Duodenal mucosa (tissue), 2 donors: ENCODE data around the gene CEACAM5.
"Not testable (repeated sequence)": the region's sequence is repeated elsewhere in the genome, so short reads cannot be mapped to it uniquely, and the experiment has no call there.

Experiments
- H3K27ac ChIP-seq: one replicate; pipeline ENCODE4 v1.7.0; 2013; ENCODE audit warnings: low read depth, low read length
- H3K27me3 ChIP-seq, 2 donors: one replicate each; pipeline ENCODE4 v1.7.0; 2013; ENCODE audit warnings: low read length in 2 of 2, control low read depth in 1 of 2; ENCODE audit not compliant: insufficient read depth in 2 of 2, control insufficient read depth in 1 of 2
- H3K36me3 ChIP-seq, 2 donors: one replicate each; pipeline ENCODE4 v1.7.0; 2013; ENCODE audit warnings: low read length in 2 of 2, control low read depth in 1 of 2; ENCODE audit not compliant: insufficient read depth in 2 of 2, control insufficient read depth in 1 of 2
- H3K4me1 ChIP-seq, 2 donors: one replicate each; pipeline ENCODE4 v1.7.0; 2013; ENCODE audit warnings: low read length in 2 of 2, control low read depth in 1 of 2; ENCODE audit not compliant: insufficient read depth in 2 of 2, control insufficient read depth in 1 of 2
- H3K4me3 ChIP-seq, 2 donors: one replicate each; pipeline ENCODE4 v1.7.0; 2013; ENCODE audit warnings: low read length in 2 of 2, low read depth in 1 of 2
- H3K9ac ChIP-seq, 2 donors: one replicate each; pipeline ENCODE4 v1.7.0; 2013; ENCODE audit warnings: low read length in 2 of 2, low read depth in 1 of 2
- H3K9me3 ChIP-seq, 2 donors: one replicate each; pipeline ENCODE4 v1.7.0; 2013; ENCODE audit warnings: low read length in 2 of 2, control low read depth in 1 of 2; ENCODE audit not compliant: control insufficient read depth in 1 of 2

The CEACAM5 gene

DNA sequence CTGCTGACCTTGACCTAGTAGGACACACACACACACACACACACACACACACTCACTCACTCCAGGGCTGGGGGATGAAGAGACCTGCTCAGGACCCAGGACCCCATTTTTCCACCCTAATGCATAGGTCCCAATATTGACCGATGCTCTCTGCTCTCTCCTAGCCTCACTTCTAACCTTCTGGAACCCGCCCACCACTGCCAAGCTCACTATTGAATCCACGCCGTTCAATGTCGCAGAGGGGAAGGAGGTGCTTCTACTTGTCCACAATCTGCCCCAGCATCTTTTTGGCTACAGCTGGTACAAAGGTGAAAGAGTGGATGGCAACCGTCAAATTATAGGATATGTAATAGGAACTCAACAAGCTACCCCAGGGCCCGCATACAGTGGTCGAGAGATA is 1.1 kb downstream of the CEACAM5 start:
- not testable (repeated sequence) for H3K9ac ChIP-seq, H3K4me3 ChIP-seq, H3K9me3 ChIP-seq, H3K36me3 ChIP-seq, H3K4me1 ChIP-seq, H3K27ac ChIP-seq, H3K27me3 ChIP-seq

GRCh38 chr19:41709951-41710645 is 1.7 kb downstream of the CEACAM5 start:
- Histone ChIP-seq H3K27me3 (peaks cover 0 to 5% of the 10 kb centered on the region in 2 donors), H3K4me3 (no peak overlapping the region), H3K4me1 (no peaks in the 10 kb centered on the region), H3K36me3 (no peaks in the 10 kb centered on the region), H3K9ac (no peak overlapping the region), H3K27ac (no peak overlapping the region), H3K9me3 (no peaks in the 10 kb centered on the region)

DNA sequence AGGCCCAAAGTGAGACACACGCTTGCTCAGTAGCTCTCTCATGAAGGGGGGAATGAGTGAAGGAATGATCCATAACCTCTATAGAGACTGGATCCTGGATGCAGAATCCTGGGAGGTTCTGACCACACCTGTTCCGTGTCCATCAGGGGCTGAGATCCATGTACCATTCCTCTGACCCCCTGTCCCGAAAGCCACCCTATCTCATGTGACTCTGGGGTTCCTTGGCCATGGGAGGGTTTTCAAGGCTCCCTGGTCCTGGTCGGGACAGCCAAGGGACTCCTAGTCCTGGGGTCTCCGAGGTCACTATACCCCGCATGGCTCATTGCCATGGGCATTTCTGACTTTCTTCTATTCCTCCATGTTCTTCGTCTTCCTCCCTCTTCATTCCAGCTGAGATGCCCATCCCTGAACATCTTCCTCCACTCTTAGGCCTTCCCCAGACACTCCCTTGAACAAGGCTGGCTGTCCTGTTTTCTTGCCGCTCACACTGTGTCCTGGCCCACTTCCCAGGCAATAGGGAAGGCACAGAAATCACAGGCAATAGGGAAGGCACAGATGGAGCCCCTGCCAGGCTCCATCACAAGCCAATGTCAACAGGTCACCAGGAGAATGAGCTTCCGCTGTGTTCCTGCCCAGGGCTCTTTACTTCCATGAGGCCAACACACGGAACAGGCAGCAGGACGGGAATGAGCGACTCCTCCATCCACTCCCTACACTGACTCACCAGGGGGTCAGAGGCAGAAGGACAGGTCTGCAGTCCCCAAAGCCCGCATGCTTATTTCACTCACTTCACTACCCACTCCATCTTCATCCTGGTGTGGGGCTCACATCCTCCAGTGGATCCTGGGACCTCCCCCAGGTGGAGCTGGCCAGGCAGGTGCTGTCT is 3.2 kb downstream of the CEACAM5 start:
- H3K27me3 ChIP-seq: no peaks in the 10 kb centered on the region

DNA sequence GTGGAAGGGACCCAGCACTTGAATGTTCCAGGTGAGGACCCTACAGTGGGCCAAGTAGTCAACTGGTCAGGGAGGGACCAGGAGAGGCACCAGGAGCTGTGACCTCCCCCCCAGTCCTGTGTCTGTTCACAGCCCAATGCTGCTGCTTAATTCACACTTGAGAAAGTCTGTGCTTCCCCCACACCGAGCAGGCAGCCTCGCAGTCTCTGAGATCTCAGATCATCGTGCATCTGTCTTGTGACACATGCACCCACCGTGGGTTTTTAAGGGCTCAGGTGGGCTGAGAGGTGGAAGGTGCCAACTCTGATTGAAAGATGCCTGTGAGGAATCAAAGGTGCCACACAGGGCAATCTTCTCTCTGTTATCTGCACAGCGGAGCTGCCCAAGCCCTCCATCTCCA is 6.2 kb downstream of the CEACAM5 start:
- Histone ChIP-seq H3K27me3 (no peaks in the 10 kb centered on the region), H3K27ac (no peak overlapping the region), H3K9ac (no peak overlapping the region), H3K4me1 (no peaks in the 10 kb centered on the region), H3K4me3 (no peak overlapping the region), H3K36me3 (no peaks in the 10 kb centered on the region), H3K9me3 (no peaks in the 10 kb centered on the region)

More for the DNA sequence above, 3.2 kb downstream of the CEACAM5 start:
- no peaks in the 10 kb centered on the region for H3K9me3 ChIP-seq
- no peak overlapping the region for H3K4me3 ChIP-seq
- H3K9ac ChIP-seq: no peak overlapping the region
- no peaks in the 10 kb centered on the region for H3K4me1 ChIP-seq
- H3K27ac ChIP-seq: no peak overlapping the region
- H3K36me3 ChIP-seq: no peaks in the 10 kb centered on the region

GRCh38 chr19:41718761-41719160 is 10.3 kb downstream of the CEACAM5 start:
- no peaks in the 10 kb centered on the region for H3K4me1 ChIP-seq
- no peaks in the 10 kb centered on the region for H3K27me3 ChIP-seq
- no peaks in the 10 kb centered on the region for H3K9me3 ChIP-seq
- H3K4me3 ChIP-seq: no peak overlapping the region
- H3K9ac ChIP-seq: no peak overlapping the region
- no peak overlapping the region for H3K27ac ChIP-seq
- H3K36me3 ChIP-seq: no peaks in the 10 kb centered on the region

DNA sequence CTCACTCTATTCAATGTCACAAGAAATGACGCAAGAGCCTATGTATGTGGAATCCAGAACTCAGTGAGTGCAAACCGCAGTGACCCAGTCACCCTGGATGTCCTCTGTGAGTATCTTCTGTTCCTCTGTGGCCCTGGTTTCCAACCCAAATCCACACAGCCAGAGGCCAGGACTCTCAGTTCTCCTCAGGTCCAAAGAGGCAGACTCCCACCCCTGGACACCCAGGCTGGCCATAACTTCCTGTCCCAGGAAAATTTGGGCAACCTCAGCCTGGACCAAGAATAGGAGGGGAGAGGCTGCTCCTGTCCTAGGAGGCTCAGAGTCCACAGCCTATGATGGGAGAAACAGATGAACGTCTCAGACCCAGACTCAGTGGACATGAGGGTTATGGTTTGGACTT is 11.7 kb downstream of the CEACAM5 start:
- no peaks in the 10 kb centered on the region for H3K27me3 ChIP-seq

DNA sequence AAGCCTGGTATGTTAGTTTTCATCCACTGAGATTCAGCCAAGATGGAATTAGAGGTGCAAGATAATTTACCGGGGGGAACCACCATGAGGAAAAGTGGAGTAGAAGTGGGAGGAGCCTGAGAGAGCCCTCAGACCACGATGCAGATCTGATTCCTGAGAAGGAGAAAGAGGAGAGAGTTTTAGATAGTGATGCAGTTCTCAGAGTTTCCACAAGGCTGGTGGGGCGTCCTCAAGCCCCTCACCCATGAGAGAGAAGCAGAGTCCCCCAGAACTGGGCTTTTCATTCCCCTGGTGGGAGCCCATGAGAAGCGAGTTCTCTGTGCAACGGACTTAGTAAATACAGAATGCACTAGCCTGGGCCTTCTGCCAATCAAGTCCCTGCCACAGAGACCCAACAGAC is 18.1 kb downstream of the CEACAM5 start:
- H3K4me3 ChIP-seq: no peak overlapping the region
- H3K36me3 ChIP-seq: no peaks in the 10 kb centered on the region
- H3K4me1 ChIP-seq: no peaks in the 10 kb centered on the region
- H3K9ac ChIP-seq: no peak overlapping the region
- no peaks in the 10 kb centered on the region for H3K27me3 ChIP-seq
- no peak overlapping the region for H3K27ac ChIP-seq
- no peaks in the 10 kb centered on the region for H3K9me3 ChIP-seq

More for the DNA sequence above, 11.7 kb downstream of the CEACAM5 start:
- H3K4me3 ChIP-seq: no peak overlapping the region
- no peaks in the 10 kb centered on the region for H3K36me3 ChIP-seq
- H3K9ac ChIP-seq: no peak overlapping the region
- H3K27ac ChIP-seq: no peak overlapping the region
- H3K9me3 ChIP-seq: no peaks in the 10 kb centered on the region
- H3K4me1 ChIP-seq: no peaks in the 10 kb centered on the region

DNA sequence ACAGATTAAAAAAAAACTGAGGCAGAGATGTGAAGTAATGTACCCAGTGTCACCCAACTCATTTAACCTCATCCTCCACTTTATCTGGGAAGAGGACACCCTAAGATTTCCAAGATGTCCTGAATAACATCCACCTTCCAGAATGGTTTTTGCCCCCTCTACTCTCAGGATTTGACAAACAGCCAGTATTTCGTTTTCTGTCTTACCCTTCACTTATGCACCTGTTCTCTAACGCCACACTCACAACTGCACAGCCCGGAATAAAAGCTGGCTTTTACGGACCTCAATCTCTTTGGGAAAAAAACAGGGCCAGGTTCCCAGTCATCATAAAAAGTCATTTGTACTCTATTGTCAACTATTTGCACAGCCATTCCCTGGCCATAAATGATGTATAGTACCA is 25.7 kb downstream of the CEACAM5 start:
- H3K27me3 ChIP-seq: no peaks in the 10 kb centered on the region
- H3K36me3 ChIP-seq: no peaks in the 10 kb centered on the region
- peak overlapping the region in 1 of 2 donors; percentile 35 for H3K9ac ChIP-seq
- peaks cover 0 to 27% of the 10 kb centered on the region in 2 donors for H3K4me1 ChIP-seq
- H3K27ac ChIP-seq: peak overlapping the region; percentile 77
- no peaks in the 10 kb centered on the region for H3K9me3 ChIP-seq
- no peak overlapping the region for H3K4me3 ChIP-seq

DNA sequence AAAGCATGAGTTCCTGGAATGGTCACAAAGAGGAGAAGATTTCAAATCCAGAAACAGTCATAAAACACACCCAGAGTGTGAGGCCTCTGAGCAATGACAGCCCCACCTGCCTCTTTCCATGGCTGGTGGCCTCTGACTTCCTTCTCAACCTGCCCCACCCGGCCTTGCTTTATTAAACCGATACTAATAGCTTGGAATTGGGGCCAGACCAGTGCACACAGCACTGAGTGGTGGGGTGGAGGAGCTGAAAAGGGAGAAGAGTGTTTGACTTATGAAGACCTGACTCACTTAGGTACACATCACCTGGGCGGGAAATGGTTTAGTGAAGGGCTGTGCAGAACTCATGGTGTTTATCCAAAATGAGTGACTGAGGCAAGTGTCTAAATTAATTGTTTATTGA is 26.2 kb downstream of the CEACAM5 start:
- H3K9ac ChIP-seq: peak overlapping the region in 1 of 2 donors; percentile 65
- H3K4me3 ChIP-seq: peak overlapping the region in 1 of 2 donors; percentile 0
- H3K9me3 ChIP-seq: no peaks in the 10 kb centered on the region
- no peaks in the 10 kb centered on the region for H3K36me3 ChIP-seq
- H3K27ac ChIP-seq: peak overlapping the region; percentile 86
- no peaks in the 10 kb centered on the region for H3K27me3 ChIP-seq
- H3K4me1 ChIP-seq: peaks cover 0 to 27% of the 10 kb centered on the region in 2 donors

GRCh38 chr19:41735071-41735600 is 26.7 kb downstream of the CEACAM5 start:
- Histone ChIP-seq H3K9ac (peak overlapping the region in 1 of 2 donors; percentile 65), H3K4me1 (peaks cover 0 to 27% of the 10 kb centered on the region in 2 donors), H3K36me3 (no peaks in the 10 kb centered on the region), H3K4me3 (peak overlapping the region in 1 of 2 donors; percentile 0), H3K9me3 (no peaks in the 10 kb centered on the region), H3K27ac (peak overlapping the region; percentile 86), H3K27me3 (no peaks in the 10 kb centered on the region)
